ENCODE data around the gene RASSF10.

The RASSF10 gene

GRCh38 chr11:13045734-13046133 lies 36.6 kb downstream of the RASSF10 start:
- no peak for DNase-seq (ENCODE audit: low spot score)
- TF ChIP-seq CTCF (conservative IDR thresholded peaks at IDR 0.05; ENCODE audit: low read depth): no peak
- H3K27ac ChIP-seq: no peak overlapping the region
- ChIA-PET CTCF (no interaction called here), POLR2A (ENCODE audit: low non-redundant PET) (no interaction called here)

- no peak overlapping the region for H3K27ac ChIP-seq
- ChIA-PET CTCF (no interaction called here), POLR2A (ENCODE audit: low non-redundant PET) (no interaction called here)
- TF ChIP-seq CTCF (conservative IDR thresholded peaks at IDR 0.05; ENCODE audit: low read depth): no peak
- no peak for DNase-seq (ENCODE audit: low spot score)
Observed at GRCh38 chr11:13046637-13047570, 37.8 kb downstream of the RASSF10 start.

- ChIA-PET POLR2A (ENCODE audit: low non-redundant PET) (no interaction called here), CTCF (no interaction called here)
- H3K27ac ChIP-seq: no peak overlapping the region
- no peak for TF ChIP-seq CTCF (conservative IDR thresholded peaks at IDR 0.05; ENCODE audit: low read depth)
- no peak for DNase-seq (ENCODE audit: low spot score)
Observed at GRCh38 chr11:13047884-13048283, 38.8 kb downstream of the RASSF10 start.

- CTCF ChIA-PET: interaction anchor here (0.6 kb wide), 1 partner anchor 87 kb away, joined by 3 read pairs; no protein-coding TSS in a partner anchor
- DNase-seq (ENCODE audit: low spot score): peak; percentile 36
- TF ChIP-seq CTCF (conservative IDR thresholded peaks at IDR 0.05; ENCODE audit: low read depth): no peak
- POLR2A ChIA-PET (ENCODE audit: low non-redundant PET): no interaction called here
- no peak overlapping the region for H3K27ac ChIP-seq
Observed at GRCh38 chr11:13051257-13051656, 42.1 kb downstream of the RASSF10 start.

- H3K27ac ChIP-seq: no peak overlapping the region
- CTCF ChIA-PET: interaction anchor here (0.8 kb wide), 1 partner anchor 9 kb away, joined by 3 read pairs; no protein-coding TSS in a partner anchor
Observed at GRCh38 chr11:13052130-13052571, 43.0 kb downstream of the RASSF10 start.

More at GRCh38 chr11:13052130-13052571, 43.0 kb downstream of the RASSF10 start:
- POLR2A ChIA-PET (ENCODE audit: low non-redundant PET): no interaction called here
- TF ChIP-seq CTCF (conservative IDR thresholded peaks at IDR 0.05; ENCODE audit: low read depth): no peak
- DNase-seq (ENCODE audit: low spot score): peak; percentile 26
